ENCODE results near the gene FKBP8.
A peak's percentile ranks its signal among the peaks of the same experiment; 100 is the strongest.

Gene FKBP8

DNA sequence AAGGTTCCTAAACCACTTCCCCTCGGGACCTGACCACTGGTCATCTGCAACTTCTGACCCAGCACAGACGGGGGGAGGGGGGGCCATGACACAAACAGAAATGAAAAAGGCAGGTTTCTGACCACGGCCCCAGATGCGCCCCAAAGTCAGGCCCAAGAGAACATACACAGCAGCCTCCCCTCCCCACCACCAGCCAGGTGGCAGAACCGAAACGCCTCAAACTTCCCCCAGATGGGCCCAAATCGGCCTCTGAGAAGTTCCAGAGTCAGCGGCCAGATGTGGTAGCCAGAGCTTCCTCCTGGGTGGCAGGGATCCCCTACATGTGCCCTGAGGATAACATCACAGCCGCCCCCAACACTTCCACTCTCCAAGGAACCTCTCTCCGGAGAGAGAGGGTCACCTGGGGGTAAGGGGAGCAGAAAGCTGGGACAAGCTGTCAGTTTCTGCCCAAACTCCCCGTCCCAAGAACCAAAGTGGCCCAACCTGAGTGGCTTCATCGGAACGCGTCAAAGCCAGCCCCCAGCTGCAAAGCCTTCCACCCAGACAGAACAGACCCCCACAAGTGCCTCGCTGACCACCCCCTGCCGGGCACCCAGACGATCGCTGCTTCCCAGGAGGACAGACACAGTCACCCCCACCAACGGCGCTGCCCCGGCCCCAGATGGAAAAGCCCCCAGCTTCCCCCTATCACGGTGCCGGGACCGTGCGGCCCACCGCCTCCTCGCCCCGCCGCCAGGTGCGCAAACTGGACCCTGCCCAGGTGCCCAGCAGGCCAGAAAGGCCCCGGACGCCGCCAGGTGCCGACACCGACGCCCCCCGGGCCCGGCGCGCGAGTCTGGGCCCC, 22.3 kb downstream of the FKBP8 start:
- Histone ChIP-seq H3K36me3 (replicated peaks; ENCODE audit: low read depth, low read length) (peaks cover 6% of the 10 kb centered on the region), H3K9ac (ENCODE audit: low read length) (peak overlapping the region; percentile 91), H4K20me1 (ENCODE audit: insufficient read depth, low read length) (peaks cover 41% of the 10 kb centered on the region), H3K27me3 (ENCODE audit: low read depth, low read length) (no peaks in the 10 kb centered on the region), H3K4me3 (ENCODE audit: low read length) (peak overlapping the region; percentile 85), H3K9me3 (ENCODE audit: insufficient read depth, low read length) (no peaks in the 10 kb centered on the region), H3K4me2 (ENCODE audit: low read length) (peak overlapping the region; percentile 83), H3K27ac (ENCODE audit: low read length) (peak overlapping the region; percentile 82), H2AFZ (ENCODE audit: low read depth, low read length) (no peak overlapping the region), H3K4me1 (ENCODE audit: low read length) (peaks cover 26% of the 10 kb centered on the region), H3K79me2 (ENCODE audit: low read length) (peaks cover 58% of the 10 kb centered on the region)
- TF ChIP-seq, protein P1, sequence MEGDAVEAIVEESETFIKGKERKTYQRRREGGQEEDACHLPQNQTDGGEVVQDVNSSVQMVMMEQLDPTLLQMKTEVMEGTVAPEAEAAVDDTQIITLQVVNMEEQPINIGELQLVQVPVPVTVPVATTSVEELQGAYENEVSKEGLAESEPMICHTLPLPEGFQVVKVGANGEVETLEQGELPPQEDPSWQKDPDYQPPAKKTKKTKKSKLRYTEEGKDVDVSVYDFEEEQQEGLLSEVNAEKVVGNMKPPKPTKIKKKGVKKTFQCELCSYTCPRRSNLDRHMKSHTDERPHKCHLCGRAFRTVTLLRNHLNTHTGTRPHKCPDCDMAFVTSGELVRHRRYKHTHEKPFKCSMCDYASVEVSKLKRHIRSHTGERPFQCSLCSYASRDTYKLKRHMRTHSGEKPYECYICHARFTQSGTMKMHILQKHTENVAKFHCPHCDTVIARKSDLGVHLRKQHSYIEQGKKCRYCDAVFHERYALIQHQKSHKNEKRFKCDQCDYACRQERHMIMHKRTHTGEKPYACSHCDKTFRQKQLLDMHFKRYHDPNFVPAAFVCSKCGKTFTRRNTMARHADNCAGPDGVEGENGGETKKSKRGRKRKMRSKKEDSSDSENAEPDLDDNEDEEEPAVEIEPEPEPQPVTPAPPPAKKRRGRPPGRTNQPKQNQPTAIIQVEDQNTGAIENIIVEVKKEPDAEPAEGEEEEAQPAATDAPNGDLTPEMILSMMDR (IDR thresholded peaks at IDR 0.05; ENCODE audit: low read depth, low read length), result no peak; the same call in 1 of the 2 replicates

DNA sequence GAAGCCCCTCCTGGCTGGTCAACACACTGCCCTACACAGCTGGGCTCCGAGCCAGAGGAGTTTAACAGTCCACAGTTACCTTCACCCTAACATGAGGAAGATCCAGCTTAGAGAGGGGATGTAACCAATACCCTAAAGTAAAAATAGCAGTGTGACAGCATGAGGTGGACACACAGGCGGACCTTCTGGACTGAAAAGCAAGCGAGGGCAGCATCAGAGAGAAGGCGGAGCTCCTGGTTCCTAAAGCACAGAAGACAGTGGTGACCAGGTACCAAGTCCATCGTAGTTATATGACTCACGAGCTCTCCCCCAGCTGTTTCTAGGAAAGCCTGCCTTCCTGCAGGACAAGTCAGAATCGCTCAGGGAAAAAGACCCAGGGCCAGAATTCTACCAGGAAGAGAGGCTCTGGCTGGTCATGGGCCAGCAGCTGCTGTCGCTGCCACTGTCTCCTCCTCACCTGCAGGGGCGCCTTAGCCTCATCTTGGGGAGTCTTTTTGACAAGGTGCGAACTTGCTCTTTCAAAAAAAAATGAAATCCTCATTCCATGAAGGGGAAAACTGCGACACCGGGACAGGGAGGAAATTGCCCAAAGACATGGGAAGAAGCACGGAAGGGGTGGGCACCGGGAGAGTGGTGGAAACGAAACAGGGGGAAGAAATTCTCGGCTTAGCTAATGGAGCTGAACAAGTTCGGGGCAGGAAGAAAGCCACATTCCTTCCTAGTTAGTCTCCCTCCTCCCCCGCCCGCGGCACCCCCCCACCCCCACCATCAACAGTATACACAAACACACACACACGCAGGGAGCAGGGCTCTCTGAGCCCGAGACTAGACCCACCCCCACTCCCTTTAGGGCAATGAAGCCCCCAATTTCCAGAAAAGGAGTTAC, 23.2 kb downstream of the FKBP8 start:
- Histone ChIP-seq H3K4me1 (ENCODE audit: low read length) (peaks cover 24% of the 10 kb centered on the region), H3K4me3 (ENCODE audit: low read length) (peak overlapping the region; percentile 85), H3K79me2 (ENCODE audit: low read length) (peaks cover 66% of the 10 kb centered on the region), H3K36me3 (replicated peaks; ENCODE audit: low read depth, low read length) (peaks cover 6% of the 10 kb centered on the region), H3K27me3 (ENCODE audit: low read depth, low read length) (no peaks in the 10 kb centered on the region), H3K9me3 (ENCODE audit: insufficient read depth, low read length) (no peaks in the 10 kb centered on the region), H3K4me2 (ENCODE audit: low read length) (peak overlapping the region; percentile 83), H4K20me1 (ENCODE audit: insufficient read depth, low read length) (peaks cover 50% of the 10 kb centered on the region), H3K27ac (ENCODE audit: low read length) (peak overlapping the region; percentile 82), H3K9ac (ENCODE audit: low read length) (peak overlapping the region; percentile 91), H2AFZ (ENCODE audit: low read depth, low read length) (no peak overlapping the region)
- TF ChIP-seq, protein P1 (IDR thresholded peaks at IDR 0.05; ENCODE audit: low read depth, low read length), result peak; percentile 91
- TF ChIP-seq EZH2phosphoT487 (IDR thresholded peaks at IDR 0.05; ENCODE audit: low read depth), result no peak

DNA sequence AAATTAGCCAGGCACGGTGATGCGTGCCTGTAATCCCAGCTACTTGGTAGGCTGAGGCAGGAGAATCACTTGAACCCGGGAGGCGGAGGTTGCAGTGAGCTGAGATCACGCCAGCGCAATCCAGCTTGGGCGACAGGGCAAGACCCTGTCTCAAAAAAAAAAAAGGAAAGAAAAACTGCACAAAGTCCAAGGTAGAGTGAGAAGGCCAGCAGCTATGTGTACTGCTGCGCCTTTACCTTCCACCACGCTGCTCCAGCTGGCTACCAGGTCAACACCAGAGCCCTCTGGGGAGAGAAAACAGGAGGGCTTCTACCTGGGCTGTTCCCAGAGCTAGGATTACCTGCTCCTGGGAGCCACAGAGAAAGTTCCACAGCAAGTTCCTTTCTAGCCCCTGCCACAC, 24.7 kb downstream of the FKBP8 start:
- Histone ChIP-seq H4K20me1 (ENCODE audit: insufficient read depth, low read length) (peaks cover 64% of the 10 kb centered on the region), H3K4me2 (ENCODE audit: low read length) (no peak overlapping the region), H3K4me3 (ENCODE audit: low read length) (no peak overlapping the region), H3K9ac (ENCODE audit: low read length) (no peak overlapping the region), H3K36me3 (replicated peaks; ENCODE audit: low read depth, low read length) (peaks cover 6% of the 10 kb centered on the region), H3K79me2 (ENCODE audit: low read length) (peaks cover 82% of the 10 kb centered on the region), H3K27me3 (ENCODE audit: low read depth, low read length) (no peaks in the 10 kb centered on the region), H3K9me3 (ENCODE audit: insufficient read depth, low read length) (no peaks in the 10 kb centered on the region), H3K27ac (ENCODE audit: low read length) (no peak overlapping the region), H2AFZ (ENCODE audit: low read depth, low read length) (no peak overlapping the region), H3K4me1 (ENCODE audit: low read length) (peaks cover 10% of the 10 kb centered on the region)
- TF ChIP-seq EZH2phosphoT487 (IDR thresholded peaks at IDR 0.05; ENCODE audit: low read depth), result no peak
- TF ChIP-seq, protein P1 (IDR thresholded peaks at IDR 0.05; ENCODE audit: low read depth, low read length), result no peak

DNA sequence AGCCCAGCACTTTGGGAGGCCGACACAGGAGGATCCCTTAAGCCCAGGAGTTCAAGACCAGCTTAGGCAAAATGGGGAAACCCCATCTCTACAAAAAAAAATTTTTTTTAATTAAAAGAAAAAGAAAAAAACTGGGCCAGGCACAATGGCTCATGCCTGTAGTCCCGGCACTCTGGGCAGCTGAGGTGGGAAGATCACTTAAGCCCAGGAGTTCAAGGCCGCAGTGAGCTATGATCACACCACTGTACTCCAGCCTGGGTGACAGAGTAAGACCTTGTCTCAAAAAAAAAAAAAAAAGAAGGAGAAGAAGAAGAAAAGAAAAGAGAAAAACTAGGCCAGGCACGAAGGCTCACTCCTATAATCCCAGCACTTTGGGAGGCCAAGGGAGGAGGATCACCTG, 25.8 kb downstream of the FKBP8 start:
- Histone ChIP-seq H3K79me2 (ENCODE audit: low read length) (peaks cover 92% of the 10 kb centered on the region), H3K4me2 (ENCODE audit: low read length) (no peak overlapping the region), H3K9ac (ENCODE audit: low read length) (no peak overlapping the region), H3K4me3 (ENCODE audit: low read length) (no peak overlapping the region), H3K9me3 (ENCODE audit: insufficient read depth, low read length) (no peaks in the 10 kb centered on the region), H3K27me3 (ENCODE audit: low read depth, low read length) (no peaks in the 10 kb centered on the region), H2AFZ (ENCODE audit: low read depth, low read length) (no peak overlapping the region), H3K27ac (ENCODE audit: low read length) (no peak overlapping the region), H3K36me3 (replicated peaks; ENCODE audit: low read depth, low read length) (peaks cover 6% of the 10 kb centered on the region), H3K4me1 (ENCODE audit: low read length) (peaks cover 7% of the 10 kb centered on the region), H4K20me1 (ENCODE audit: insufficient read depth, low read length) (peaks cover 74% of the 10 kb centered on the region)
- no peak for TF ChIP-seq EZH2phosphoT487 (IDR thresholded peaks at IDR 0.05; ENCODE audit: low read depth)
- TF ChIP-seq, protein P1 (IDR thresholded peaks at IDR 0.05; ENCODE audit: low read depth, low read length), result no peak
